CD4-positive, alpha-beta T cell treated with Interleukin-10 for 1 hour (primary cell): ENCODE measurements around the gene RPH3AL.

Experiments used
- DNase-seq: peaks from one replicate; pipeline ENCODE4 v3.0.0-alpha.2; 2020

RPH3AL gene

DNA sequence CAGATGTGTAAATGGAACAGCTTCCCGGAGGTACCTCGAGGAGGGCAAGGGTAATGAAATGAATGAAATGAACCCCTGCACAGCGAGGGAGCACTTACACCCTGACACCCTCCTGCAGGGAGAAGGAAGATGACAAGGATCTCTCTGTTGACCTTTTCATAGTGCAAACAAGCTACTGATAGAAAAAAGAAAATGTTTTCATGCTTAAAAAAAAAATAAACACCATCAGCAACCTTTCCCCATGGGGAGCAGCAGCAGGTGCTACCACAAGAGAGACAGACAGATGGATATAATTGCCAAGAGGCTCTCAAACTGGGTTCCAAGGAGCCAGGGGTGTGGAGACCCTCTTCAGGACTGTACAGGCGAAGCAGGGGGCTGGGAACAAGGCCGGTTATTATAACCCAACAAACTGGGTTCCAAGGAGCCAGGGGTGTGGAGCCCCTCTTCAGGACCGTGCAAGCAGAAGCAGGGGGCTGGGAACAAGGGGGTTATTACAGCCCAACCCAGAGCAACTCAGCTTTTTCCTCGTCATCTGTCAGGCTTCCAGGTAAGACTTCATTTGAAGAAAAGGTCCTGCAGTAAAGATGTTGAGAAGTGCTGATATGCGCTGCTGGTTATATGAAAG lies 718 bp upstream of the RPH3AL start:
- DNase-seq, result no peak

DNA sequence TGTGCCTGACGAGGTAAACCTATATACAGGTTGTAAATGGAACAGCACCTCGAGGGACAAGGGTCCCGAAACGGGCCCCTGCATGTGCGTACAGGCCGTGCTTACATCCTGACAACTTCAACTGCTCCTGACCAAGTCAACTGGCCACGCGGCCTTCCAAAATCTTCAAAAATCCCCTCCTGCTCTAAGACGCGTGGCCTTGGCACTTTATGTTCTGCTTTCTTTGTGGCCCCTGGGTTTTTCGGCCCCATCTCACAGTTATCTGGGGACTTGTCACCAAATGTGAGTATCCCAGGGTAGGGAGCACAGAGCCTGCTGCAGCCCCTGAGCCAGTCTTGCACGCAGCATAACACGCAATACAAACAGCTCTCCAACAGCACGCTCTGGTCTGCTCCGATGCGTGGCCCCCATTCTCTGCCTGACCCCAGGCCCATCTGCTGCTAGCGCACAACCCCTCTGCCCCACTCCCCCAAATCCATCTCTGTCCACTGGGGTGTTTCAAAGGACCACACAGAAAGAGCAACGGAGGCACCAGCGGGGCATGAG lies 659 bp downstream of the RPH3AL start:
- DNase-seq, result no peak

DNA sequence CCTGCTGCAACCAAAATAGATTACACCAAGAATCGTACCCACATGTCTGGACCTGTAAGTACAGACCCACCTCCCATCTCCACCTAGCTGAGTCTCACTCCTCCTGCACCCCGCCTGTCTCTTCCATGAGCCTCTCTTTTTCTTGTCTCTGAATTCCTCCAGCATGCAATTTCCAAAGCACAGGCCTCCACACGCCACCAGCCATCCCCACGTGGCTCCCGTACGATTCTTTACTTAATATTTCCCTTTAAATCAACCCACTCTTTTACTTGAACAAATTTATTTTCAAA lies 1.2 kb downstream of the RPH3AL start:
- no peak for DNase-seq

DNA sequence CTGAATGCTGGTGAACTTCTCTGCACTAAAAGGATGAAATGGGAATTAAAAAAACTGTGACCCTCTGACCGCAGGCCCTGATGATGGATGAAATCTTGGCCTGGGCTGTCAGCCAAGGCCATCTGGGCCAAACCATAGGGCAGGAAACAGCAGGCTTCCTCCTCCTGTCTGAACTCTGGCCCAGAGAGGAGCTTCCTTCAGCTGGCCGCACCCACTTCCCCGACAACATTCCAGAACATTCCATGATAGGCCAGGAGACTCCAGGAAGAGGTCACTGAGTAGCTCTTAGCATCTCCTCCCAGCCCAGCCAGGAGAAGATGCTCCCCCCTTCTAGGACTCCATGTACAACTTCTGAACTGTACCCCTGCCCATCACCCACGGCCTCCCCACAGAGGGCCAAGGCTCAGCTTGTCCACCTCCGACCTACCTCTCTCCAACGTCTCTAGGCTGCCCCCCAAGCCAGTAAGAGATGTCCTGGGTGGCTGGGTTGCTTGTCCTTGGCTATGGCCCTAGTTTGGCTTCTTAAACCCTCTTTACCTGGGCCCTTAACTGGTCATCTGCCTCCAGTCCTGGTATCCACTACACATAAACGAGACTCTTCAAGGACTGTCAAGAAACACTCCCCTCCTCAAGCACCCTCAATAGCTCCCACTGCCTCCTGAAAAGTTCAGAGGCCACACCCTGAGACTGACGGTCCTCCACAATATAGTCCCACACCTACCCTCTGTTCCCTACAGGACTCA lies 1.7 kb downstream of the RPH3AL start:
- DNase-seq, result no peak

DNA sequence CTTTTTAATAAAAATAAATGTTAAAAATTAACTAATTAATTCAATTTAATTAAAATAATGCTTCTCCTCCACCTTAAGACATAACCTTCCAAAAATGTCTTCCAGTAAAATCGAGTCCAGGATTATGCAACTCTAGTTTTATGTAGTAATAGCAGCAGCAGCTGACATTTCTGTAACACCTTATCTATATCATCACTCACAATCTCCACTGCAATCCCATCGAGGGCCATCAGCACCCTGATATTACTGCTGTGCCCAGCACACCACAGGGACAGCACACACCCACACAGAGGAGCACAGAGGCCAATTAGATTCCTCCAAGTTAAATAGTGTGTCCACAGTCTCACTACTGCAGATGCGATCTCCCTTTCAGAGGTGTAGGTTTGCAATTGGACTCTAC lies 2.9 kb downstream of the RPH3AL start:
- DNase-seq, result no peak

DNA sequence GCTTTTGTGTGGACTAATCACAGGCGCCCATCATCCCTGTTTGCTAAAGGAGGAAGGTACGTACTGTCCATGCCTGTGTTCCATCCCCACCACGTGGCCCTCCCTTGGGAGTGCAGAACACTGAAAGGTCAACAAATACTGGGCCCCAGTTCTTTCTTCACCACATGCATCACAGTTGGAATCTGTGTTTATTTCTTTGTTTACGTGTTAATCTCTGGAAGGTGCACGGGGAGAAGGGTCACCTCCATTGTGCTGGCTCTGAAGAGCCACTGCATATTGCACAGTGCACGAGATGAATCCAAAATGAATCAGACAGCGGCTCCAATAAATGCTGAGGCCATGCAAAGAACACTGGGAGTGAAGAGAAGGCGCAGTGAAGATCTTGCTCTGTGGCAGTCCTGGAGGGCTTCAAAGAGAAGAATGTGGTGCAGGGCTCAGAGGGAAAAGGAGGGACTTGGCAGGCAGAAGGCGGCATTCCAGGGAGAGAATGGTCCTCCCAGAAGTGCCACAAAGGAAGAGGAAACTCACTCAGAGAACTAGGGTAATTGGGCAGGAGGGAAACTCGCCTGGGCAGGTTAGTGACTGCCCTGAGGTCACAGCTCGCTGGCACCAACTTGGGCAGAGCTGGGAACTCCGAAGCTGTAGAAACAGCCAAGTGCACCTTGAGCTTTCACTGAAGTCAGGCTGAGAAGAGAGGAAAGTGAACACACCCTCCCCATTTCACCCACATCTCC lies 3.7 kb downstream of the RPH3AL start:
- DNase-seq, result no peak

DNA sequence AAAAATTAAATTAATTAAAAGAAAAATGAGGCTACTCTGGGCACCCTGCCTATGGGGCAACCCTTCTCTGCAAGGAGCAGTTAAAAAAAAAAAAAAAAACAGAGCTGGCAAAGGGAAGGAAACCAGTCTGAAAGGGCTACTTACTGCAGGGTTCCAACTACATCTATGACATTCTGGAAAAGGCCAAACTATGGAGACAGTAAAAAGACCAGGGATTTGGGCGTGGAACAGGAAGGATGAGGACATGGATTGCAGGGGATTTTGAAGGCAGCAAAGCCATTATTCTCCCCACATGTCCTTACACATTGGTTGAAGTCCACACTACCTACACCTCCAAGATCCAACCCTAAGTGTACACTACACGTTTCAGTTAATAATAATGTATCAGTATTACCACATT lies 4.6 kb downstream of the RPH3AL start:
- DNase-seq, result no peak

DNA sequence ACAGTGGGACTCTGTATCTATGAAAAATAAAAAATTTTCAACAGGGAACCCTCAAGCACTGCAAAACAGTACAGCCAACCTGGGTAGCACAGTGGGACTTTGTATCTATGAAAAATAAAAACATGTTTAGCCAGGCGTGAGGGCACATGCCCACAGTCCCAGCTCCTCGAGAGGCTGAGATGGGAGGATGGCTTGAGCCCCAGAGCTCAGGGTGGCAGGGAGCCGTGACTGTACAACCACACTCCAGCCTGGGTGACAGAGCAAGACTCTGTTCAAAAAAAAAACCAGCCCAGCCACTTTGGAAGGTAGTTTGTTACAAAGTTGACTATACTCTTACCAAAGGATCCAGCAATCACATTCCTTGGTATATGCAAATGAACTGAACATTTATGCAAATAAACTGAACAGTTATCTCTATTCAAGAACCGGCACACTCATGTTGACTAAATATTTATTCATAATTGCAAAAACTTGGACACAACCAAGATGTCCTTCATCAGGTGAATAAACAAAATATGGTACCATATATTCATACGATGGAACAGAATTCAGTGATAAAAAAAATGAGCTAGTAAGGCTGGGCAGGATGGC lies 5.2 kb downstream of the RPH3AL start:
- DNase-seq, result no peak

DNA sequence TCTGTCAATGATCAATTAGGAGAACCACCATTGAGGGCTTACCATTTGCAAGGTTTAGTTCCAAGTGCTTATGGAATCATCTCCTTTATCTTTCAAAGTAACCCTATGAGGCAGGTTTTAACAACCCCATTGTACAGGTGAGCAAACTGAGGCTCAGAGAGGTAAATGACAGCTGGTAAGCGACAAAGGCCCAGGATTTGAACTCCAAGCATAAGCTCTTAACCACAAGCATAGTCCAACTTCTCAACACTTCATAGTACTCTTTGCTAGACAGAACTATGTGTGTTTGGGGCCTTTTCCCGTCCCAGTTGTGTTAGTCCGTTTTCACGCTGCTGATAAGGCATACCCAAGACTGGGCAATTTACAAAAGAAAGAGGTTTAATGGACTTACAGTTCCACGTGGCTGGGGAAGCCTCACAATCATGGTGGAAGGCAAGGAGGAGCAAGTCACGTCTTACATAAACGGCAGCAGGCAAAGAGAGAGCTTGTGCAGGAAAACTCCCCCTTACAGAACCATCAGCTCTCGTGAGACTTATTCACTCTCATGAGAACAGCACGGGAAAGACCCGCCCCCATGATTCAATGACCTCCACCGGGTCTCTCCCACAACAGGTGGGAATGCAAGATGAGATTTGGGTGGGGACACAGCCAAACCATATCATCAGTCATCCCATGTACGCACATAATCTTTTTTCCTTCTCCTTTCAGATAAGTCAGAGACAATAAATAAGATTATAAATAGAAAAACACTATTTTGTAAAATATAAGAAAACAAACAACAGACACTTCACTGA lies 6.4 kb downstream of the RPH3AL start:
- DNase-seq, result no peak

DNA sequence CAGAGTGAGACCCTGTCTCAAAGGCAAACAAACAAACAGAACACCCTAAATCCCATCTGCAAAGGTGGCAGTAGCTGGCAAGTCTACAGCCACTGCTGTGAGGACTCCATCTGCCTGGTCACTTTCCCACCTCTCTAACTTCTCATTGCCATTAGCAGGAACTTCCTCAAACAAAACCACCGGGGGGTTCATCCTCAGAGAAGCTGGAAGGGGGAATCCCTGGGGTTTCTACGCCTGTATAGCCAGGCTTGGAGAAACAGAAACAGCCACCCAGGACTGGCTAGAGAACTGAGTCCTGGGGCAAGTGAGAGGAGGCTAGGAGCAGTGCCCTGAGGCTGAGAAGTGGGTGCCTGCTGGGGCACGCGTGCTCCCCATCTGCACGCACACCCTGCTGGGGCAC lies 7.3 kb downstream of the RPH3AL start:
- DNase-seq, result no peak

DNA sequence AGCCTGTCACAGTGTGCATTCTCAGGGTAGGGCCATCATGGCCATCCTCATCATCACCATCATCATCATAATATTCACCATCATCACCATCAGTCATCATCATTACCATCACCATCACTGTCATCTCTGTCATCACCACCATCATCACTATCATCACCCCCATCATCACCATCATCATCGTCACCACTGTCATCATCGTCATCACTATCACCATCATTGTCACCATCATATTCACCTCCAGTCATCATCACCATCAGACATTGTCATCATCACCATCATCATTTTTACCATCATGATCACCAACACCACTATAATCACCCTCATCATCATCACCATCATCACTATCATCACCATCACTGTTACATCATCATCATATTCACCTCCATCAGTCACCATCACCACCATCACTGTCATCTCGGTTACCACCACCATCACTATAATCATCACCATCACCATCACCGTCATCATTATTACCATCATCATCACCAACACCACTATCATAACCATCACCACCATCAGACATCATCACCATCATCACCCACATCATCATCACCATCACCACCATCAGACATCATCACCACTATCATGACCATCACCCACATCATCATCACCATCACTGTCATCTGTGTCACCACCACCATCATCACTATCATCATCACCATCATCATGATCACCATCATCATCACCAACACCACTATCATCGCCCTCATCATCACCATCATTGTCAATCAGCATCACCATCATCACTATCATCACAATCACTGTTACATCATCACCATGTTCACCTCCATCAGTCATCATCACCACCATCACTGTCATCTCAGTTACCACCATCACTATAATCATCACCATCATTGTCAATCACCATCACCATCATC lies 8.5 kb downstream of the RPH3AL start:
- DNase-seq, result no peak

DNA sequence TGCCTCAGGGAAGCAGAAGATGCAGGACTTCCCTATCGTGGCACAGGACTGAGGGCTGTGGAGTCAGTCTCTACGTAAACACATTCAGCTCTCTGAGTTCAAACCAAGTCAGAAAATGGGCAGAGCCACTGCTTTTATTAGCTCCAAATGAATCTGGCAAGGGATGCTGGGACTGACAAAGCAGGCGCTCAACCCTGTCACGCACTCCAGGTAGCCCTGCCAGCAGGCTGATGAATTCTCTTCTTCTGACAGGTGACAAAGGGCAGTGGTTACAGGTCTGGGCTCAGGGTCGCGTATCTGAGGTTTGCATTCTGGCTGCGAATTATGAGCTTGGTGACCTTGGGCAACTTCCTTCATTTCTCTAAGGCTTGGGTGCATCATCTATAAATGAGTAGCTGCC lies 9.4 kb downstream of the RPH3AL start:
- DNase-seq, result no peak

DNA sequence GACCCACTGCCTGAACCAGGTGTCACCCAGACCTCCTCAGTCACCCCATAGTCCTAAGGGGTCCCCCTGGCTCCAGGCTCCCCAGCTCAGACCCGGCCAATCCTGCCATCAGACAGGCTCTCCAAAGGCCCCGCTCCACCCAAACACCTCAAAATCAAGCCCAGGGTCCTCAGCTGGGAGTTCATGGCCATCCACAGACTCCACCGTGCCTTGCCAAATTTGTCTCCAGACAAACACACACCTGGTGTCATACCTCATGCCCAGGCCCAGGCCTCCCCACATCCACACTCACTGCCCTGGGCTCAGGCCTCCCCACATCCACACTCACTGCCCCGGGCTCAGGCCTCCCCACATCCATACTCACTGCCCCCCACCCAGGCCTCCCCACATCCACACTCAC lies 12.5 kb downstream of the RPH3AL start:
- DNase-seq, result no peak

DNA sequence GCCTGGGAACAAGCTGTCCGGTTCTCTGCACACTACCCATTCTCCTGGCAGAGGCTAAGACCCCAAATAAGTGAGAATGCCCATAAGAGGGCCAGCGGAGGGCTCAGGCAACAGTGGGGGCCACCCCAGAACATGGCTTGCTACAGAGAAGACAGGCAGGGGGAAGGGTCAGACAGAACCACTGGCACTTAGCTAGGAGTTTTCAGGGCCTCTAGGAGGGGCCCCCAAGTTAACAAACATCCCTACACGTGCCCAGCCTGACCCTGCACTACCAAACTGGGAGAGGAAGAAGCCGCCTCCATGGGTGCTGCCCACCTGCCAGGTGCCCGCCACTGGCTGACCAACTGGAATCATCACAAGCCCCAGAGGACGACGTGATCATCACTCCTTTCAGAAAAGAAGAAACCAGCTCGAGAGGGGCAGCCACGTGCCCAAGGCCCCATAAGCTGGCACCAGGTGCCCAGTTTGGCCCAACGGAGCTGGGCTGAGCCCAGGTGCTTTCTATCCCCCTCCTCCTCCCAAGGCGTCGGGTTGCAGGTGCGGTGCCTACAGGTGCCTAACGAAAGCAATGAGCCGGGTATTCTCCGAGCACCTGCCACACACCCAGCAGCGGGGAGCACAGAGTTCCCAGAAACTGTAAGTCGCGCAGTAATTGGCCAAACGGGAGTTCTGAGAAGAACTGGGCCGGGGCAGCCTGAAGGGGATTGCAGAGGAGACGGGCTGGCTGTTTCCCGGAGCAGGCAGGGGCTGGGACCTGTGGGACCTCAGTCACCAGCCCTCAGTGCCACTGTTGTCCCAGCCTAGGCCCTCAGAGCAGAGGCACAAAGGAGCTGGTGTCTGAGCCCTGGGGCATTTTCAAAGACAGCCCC lies 13.2 kb downstream of the RPH3AL start:
- DNase-seq, result no peak

DNA sequence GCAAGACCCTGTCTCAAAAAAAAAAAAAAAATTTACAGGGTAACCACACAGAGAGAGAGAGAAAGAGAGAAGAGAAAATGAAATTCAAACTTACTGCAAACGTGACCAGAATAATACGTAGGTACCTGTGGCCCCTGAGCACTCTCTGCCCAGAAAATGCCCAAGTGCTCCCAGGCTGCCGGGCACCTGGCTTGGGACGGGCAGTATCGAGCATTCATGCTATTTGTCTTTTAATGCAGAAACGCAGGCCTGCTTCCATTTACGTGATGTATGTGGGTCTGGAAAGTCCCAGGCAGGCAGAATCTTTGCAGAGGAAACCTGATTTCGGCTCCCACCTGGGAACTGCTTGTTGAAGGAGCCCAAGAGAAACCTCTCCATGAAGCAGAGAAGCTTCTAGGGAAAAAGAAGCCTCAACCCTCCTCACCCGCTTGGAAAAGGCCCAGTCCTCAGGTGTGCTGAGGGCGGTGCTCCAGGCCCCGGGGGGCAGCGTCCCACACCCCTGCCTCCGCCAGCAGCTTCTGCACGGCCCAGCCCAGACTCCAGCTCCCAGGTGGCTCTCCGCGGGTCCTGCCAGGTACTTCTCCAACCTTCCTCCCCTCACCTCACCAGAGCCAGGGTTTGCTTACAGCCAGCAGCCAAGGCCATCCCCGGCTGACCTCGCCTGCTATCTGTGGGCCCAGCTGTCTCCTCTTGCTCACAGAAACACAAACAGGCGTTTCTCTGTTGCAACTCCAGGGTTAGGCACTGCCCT lies 14.0 kb downstream of the RPH3AL start:
- no peak for DNase-seq

DNA sequence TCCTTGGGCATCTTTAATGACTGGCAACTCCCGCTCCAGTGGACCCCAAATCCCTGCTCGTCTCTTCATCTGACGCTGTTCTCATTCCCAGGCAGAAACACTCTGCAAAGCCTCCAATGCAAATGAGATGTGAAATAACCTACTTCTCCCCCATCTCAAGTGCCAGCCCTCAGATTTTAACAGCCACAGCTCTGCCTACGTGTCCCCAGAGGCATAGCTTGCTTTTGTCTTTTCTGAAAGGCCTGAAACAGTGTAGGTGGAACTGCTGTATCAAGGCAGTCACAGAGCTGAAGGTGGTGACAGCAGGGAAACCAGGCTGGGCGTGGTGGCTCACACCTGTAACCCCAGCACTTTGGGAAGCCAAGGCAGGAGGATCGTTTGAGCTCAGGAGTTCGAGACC lies 14.7 kb downstream of the RPH3AL start:
- DNase-seq, result no peak

DNA sequence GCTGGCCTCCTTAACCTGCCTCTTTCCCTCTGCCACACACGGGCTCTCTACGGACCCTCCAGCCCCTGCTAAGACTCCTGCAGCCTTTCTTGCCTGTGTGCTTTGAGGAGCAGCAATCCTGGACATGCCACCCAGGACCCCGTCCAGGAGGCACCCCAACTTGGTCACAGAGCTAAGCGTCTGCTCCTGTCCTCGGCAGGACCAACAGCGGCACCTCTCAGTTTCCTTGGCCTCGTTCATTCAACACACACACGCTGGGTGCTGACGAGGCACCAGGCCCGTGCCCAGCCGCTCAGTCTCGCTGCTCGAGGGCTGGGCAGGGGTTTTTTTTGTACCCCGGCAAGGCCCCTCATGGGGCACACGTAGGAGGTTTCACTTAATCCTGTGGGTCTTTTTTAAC lies 15.2 kb downstream of the RPH3AL start:
- no peak for DNase-seq

DNA sequence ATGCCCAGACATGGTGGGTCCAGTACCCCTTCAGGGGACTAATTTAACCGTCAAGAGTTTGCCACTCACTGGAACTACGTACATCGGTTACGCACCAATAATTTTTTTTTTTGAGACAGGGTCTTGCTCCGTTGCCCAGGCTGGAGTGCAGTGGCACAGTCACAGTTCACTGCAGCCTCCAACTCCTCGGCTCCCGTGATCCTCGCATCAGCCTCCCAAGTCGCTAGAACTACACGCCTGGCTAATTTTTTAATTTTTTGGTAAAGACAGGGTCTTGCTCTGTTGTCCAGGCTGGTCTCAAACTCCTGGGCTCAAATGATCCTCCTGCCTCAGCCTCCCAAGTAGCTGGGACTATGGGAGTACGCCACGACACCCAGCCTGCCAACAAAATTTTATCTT lies 15.6 kb downstream of the RPH3AL start:
- no peak for DNase-seq

DNA sequence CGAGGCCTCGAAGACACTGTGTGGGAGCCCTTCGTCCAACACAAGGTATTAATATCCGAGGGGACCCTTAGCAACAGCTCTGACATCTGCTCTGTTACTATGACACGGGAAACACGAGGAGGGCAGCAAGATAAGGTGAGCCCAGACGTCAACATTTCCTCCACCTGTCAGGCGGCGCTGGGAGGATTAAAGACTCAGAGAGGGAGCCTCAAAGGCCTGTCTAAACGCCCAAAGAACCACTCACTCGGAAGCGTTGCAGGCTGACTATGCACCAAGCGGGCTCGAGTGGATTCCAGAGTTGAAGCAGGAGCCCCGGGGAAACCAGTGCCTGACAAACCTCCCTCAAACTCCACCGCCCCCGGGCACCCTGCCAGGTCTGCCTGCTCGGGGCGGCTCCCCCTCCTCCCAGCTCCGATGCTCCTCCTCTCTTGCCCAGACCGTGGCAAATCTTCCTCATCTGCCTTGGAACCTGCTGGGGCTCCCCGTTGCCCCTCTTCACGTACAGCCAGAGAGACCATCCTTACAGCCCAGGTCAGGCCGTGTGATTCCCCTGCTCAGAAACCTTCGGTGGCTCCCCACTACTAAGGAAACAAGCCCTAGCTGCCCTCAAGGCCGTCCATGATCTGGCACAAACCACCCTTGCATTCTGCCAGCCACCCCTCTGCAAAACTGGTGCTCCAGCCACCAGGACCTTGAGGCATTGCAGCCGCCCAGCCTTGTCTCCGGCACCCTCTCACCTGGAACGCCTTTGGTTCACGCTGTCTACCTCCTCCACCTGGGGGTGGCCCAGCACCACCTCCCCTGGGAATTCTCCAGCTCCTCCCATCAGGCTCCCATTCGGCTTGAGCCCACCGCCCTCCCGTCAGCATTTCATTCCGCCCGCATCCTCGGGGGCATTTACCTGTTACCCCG lies 16.2 kb downstream of the RPH3AL start:
- peak; percentile 25 for DNase-seq
